Measurements from ENCODE around the gene DTNB. TPM values are rescaled to one million over a fixed set of nuclear protein-coding genes. Genes with fewer than 3 reads are reported as not detected.
"Not testable (repeated sequence)": the region's sequence is repeated elsewhere in the genome, so short reads cannot be mapped to it uniquely, and the experiment has no call there.

DTNB gene
- total RNA-seq, 1 experiment from 2014 or later, result 51.9 TPM

DNA sequence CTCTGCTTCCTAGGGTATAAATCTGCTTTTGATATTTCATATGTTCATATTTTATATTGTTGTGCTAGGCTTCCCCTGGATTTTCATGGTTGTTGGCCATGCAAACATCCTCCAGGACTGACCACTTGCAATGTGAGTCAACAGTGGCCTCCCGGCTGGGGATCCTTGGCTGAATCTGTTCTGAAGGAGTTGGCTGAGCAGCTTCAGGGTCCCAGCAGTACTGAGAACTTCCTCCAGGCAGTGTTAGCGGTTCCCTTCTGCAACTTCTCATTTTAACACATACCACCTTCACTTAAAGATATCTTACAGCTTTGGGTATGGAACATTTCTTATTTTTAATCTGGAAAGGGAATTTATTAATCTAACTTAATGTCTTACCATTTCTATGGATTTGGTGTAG, 122.1 kb downstream of the DTNB start:
- no peaks in the 10 kb centered on the region for H3F3A ChIP-seq (ENCODE audit: insufficient read depth, low read depth)
- H4K20me1 ChIP-seq (ENCODE audit: insufficient read depth), result no peaks in the 10 kb centered on the region
- no peaks in the 10 kb centered on the region for H3K36me3 ChIP-seq (ENCODE audit: low read depth)
- peaks cover 5% of the 10 kb centered on the region; the same call in 1 of the 2 replicates for H3K4me1 ChIP-seq (replicated peaks; ENCODE audit: insufficient read depth)
- POLR2A ChIA-PET (ENCODE audit: unreplicated experiment), result no interaction called here
- CTCF ChIA-PET, result no interaction called here
- no peak overlapping the region for H3K4me2 ChIP-seq
- H3K4me3 ChIP-seq, result no peak overlapping the region
- TF ChIP-seq, protein P1, sequence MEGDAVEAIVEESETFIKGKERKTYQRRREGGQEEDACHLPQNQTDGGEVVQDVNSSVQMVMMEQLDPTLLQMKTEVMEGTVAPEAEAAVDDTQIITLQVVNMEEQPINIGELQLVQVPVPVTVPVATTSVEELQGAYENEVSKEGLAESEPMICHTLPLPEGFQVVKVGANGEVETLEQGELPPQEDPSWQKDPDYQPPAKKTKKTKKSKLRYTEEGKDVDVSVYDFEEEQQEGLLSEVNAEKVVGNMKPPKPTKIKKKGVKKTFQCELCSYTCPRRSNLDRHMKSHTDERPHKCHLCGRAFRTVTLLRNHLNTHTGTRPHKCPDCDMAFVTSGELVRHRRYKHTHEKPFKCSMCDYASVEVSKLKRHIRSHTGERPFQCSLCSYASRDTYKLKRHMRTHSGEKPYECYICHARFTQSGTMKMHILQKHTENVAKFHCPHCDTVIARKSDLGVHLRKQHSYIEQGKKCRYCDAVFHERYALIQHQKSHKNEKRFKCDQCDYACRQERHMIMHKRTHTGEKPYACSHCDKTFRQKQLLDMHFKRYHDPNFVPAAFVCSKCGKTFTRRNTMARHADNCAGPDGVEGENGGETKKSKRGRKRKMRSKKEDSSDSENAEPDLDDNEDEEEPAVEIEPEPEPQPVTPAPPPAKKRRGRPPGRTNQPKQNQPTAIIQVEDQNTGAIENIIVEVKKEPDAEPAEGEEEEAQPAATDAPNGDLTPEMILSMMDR (conservative IDR thresholded peaks at IDR 0.05), result no peak
- no peak for TF ChIP-seq EZH2 (IDR thresholded peaks at IDR 0.05; ENCODE audit: low read depth)
- intact Hi-C loops (cut with micrococcal nuclease; ENCODE audit: unreplicated experiment), result no loop called here
- no TSS peak for BruUV-seq (replicated peaks)
- no peaks in the 10 kb centered on the region for H3K9me2 ChIP-seq (ENCODE audit: insufficient read depth)
- H3K27ac ChIP-seq, result no peak overlapping the region
- H3K9me3 ChIP-seq (ENCODE audit: insufficient read depth, low read depth), result no peaks in the 10 kb centered on the region
- no peaks in the 10 kb centered on the region for H3K27me3 ChIP-seq (ENCODE audit: insufficient read depth, low read depth)
- no peak for DNase-seq
- no peak overlapping the region for H2AFZ ChIP-seq
- H3K79me2 ChIP-seq (ENCODE audit: low read depth), result no peaks in the 10 kb centered on the region

DNA sequence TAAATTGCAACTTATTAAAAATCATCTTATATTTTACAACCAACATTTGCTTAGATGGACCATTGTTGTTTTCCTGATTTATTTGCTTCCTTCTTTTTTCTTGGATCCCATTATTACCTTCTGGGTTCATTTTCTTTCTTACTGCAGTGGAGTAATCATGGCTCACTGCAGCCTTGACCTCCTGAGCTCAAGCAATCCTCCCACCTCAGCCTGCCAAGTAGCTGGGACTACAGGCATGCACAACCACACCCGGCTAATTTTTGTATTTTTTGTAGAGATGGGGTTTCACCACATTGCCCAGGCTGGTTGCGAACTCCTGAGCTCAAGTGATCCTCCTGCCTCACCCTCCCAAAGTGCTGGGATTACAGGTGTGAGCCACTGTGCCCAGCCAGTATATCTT, 123.8 kb downstream of the DTNB start:
- H2AFZ ChIP-seq; H3K27ac ChIP-seq; DNase-seq; H4K20me1 ChIP-seq (ENCODE audit: insufficient read depth); H3K4me2 ChIP-seq; H3K9me3 ChIP-seq (ENCODE audit: insufficient read depth, low read depth); H3K79me2 ChIP-seq (ENCODE audit: low read depth); H3K27me3 ChIP-seq (ENCODE audit: insufficient read depth, low read depth); H3K9me2 ChIP-seq (ENCODE audit: insufficient read depth); H3F3A ChIP-seq (ENCODE audit: insufficient read depth, low read depth); BruUV-seq (replicated peaks); H3K4me1 ChIP-seq (replicated peaks; ENCODE audit: insufficient read depth); POLR2A ChIA-PET (ENCODE audit: unreplicated experiment); CTCF ChIA-PET; H3K4me3 ChIP-seq; intact Hi-C loops (cut with micrococcal nuclease; ENCODE audit: unreplicated experiment); H3K36me3 ChIP-seq (ENCODE audit: low read depth): not testable (repeated sequence)

DNA sequence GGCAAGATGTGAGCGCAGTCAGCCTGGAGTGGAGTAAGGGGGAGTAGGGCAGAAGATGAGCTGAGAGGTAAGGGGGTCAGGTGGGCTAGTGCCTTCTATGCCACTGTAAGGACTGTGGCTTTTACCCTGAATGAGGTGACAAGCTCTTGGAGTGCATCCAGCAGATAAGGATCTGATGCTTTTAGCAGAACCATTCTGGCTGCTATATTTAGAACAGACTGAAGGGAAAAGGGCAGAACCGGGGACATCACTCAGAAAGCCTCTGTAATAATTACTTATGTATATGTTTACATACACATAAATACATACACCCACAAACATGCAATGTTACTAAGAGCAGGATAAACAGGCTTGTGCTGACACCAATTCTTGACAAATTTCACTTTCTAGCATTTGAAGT, 124.8 kb downstream of the DTNB start:
- peaks cover 5% of the 10 kb centered on the region; the same call in 1 of the 2 replicates for H3K4me1 ChIP-seq (replicated peaks; ENCODE audit: insufficient read depth)
- no peaks in the 10 kb centered on the region for H3K79me2 ChIP-seq (ENCODE audit: low read depth)
- no TSS peak for BruUV-seq (replicated peaks)
- no peaks in the 10 kb centered on the region for H4K20me1 ChIP-seq (ENCODE audit: insufficient read depth)
- no peaks in the 10 kb centered on the region for H3F3A ChIP-seq (ENCODE audit: insufficient read depth, low read depth)
- intact Hi-C loops (cut with micrococcal nuclease; ENCODE audit: unreplicated experiment), result no loop called here
- H3K9me3 ChIP-seq (ENCODE audit: insufficient read depth, low read depth), result no peaks in the 10 kb centered on the region
- no peak overlapping the region for H3K4me3 ChIP-seq
- H3K27ac ChIP-seq, result no peak overlapping the region
- H3K9me2 ChIP-seq (ENCODE audit: insufficient read depth), result no peaks in the 10 kb centered on the region
- no peak overlapping the region for H2AFZ ChIP-seq
- TF ChIP-seq EZH2 (IDR thresholded peaks at IDR 0.05; ENCODE audit: low read depth), result no peak
- TF ChIP-seq, protein P1 (conservative IDR thresholded peaks at IDR 0.05), result no peak
- ChIA-PET CTCF (no interaction called here), POLR2A (ENCODE audit: unreplicated experiment) (no interaction called here)
- no peak overlapping the region for H3K4me2 ChIP-seq
- DNase-seq, result no peak
- no peaks in the 10 kb centered on the region for H3K36me3 ChIP-seq (ENCODE audit: low read depth)
- H3K27me3 ChIP-seq (ENCODE audit: insufficient read depth, low read depth), result no peaks in the 10 kb centered on the region

DNA sequence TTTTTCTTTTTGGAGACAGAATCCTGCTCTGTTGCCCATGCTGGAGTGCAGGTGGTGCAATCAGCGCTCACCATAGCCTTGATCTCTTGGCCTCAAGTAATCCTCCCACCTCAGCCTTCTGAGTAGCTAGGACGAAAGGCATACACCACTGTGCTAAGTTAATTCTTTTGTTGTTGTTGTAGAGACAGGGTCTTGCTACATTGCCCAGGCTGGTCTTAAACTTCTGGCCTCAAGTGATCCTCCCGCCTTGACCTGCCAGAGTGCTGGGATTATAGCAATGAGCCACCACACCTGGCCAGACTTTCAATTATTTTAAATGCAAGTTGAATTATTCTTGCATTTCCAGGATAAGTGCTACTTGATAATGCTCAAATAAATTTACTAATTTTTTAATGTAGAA, 126.5 kb downstream of the DTNB start:
- intact Hi-C loops (cut with micrococcal nuclease; ENCODE audit: unreplicated experiment), result no loop called here

More for the DNA sequence above, 126.5 kb downstream of the DTNB start:
- ChIA-PET POLR2A (ENCODE audit: unreplicated experiment) (no interaction called here), CTCF (no interaction called here)
- H3F3A ChIP-seq (ENCODE audit: insufficient read depth, low read depth), result no peaks in the 10 kb centered on the region
- peaks cover 5% of the 10 kb centered on the region; the same call in 1 of the 2 replicates for H3K4me1 ChIP-seq (replicated peaks; ENCODE audit: insufficient read depth)
- H3K27ac ChIP-seq, result no peak overlapping the region
- no peaks in the 10 kb centered on the region for H4K20me1 ChIP-seq (ENCODE audit: insufficient read depth)
- no peaks in the 10 kb centered on the region for H3K27me3 ChIP-seq (ENCODE audit: insufficient read depth, low read depth)
- H3K36me3 ChIP-seq (ENCODE audit: low read depth), result no peaks in the 10 kb centered on the region
- no TSS peak for BruUV-seq (replicated peaks)
- no peak overlapping the region for H3K4me3 ChIP-seq
- no peaks in the 10 kb centered on the region for H3K9me2 ChIP-seq (ENCODE audit: insufficient read depth)
- no peak overlapping the region for H3K4me2 ChIP-seq
- DNase-seq, result no peak
- no peaks in the 10 kb centered on the region for H3K79me2 ChIP-seq (ENCODE audit: low read depth)
- no peak for TF ChIP-seq EZH2 (IDR thresholded peaks at IDR 0.05; ENCODE audit: low read depth)
- TF ChIP-seq, protein P1 (conservative IDR thresholded peaks at IDR 0.05), result no peak
- H2AFZ ChIP-seq, result no peak overlapping the region
- H3K9me3 ChIP-seq (ENCODE audit: insufficient read depth, low read depth), result no peaks in the 10 kb centered on the region

Data from PC-9 (cell line).